K562 (cell line): Measurements from ENCODE around the gene CTXN1. TPM values are rescaled to one million over a fixed set of nuclear protein-coding genes. Genes with fewer than 3 reads are reported as not detected.

ENCODE experiments used
- ATAC-seq: fragments of 200-7000 bp; cut with Tn5 transposase; 3 replicates; pipeline ENCODE4 v1.9.1; 2020; ENCODE audit warnings: moderate library complexity
- BruUV-seq: library from RNA; stranded (reverse); fragments of 400-500 nt; replicated peaks from 2 replicates; lab custom pipeline; 2021; lab: Mats Ljungman, UMichigan
- CTCF ChIA-PET: fragments of 300-600 bp; formaldehyde crosslinking; extraction: SDS; loops from one replicate; lab custom pipeline; 2021; ENCODE audit warnings: low intra/inter-chr PET ratio; lab: Yijun Ruan, JAX
- POLR2A ChIA-PET: fragments of 300-600, 350-650 bp; sonication (Branson Sonifier 250); formaldehyde crosslinking; extraction: SDS; loops from one replicate; lab custom pipeline; 2021; ENCODE audit warnings: antibody characterized with exemption, inconsistent platforms; lab: Yijun Ruan, JAX
- DNase-seq, 4 experiments: peaks; one replicate each; pipeline versions ENCODE4 v3.0.0 to v3.0.0-alpha.2; 2011 to 2018; ENCODE audit warnings: low spot score in 3 of 4, mixed read lengths in 3 of 4; ENCODE audit errors: extremely low read depth in 1 of 4
- FAIRE-seq: peaks from 2 replicates; lab custom pipeline; 2011; peaks lifted over from hg19 to GRCh38; lab: Jason Lieb, UNC
- H2AFZ ChIP-seq: 2 replicates; pipeline ENCODE4 v1.6.0; 2011; ENCODE audit warnings: low read depth, low read length, control low read depth, inconsistent platforms
- H3K27ac ChIP-seq: fragments of 200-600 bp; 3 replicates; pipeline ENCODE4 v1.8.0; 2011; ENCODE audit warnings: low read depth, mild to moderate bottlenecking, control low read depth, inconsistent platforms, low read length, moderate library complexity, mixed read lengths; ENCODE audit errors: extremely low read depth
- H3K27me3 ChIP-seq, 2 experiments: fragments of 300-600 bp in 1 of 2; 2 replicates in 1 of 2; 3 replicates in 1 of 2; pipeline versions ENCODE4 v1.6.0 to v1.8.0; 2011; ENCODE audit warnings: inconsistent platforms in 2 of 2, low read length in 2 of 2, mild to moderate bottlenecking in 1 of 2, mixed read lengths in 1 of 2, moderate library complexity in 1 of 2; ENCODE audit not compliant: control insufficient read depth in 2 of 2, insufficient read depth in 2 of 2
- H3K36me3 ChIP-seq: fragments of 300-600 bp; 3 replicates; pipeline ENCODE4 v1.8.0; 2011; ENCODE audit warnings: mild to moderate bottlenecking, low read length, inconsistent platforms; ENCODE audit not compliant: control insufficient read depth, insufficient read depth
- H3K4me1 ChIP-seq, 2 experiments: fragments of 200-600 bp in 1 of 2; replicated peaks in 1 of 2; 2 replicates in 1 of 2; 3 replicates in 1 of 2; pipeline versions ENCODE4 v1.5.1 to v1.8.0; 2011; ENCODE audit warnings: inconsistent platforms in 2 of 2, low read length in 2 of 2, mild to moderate bottlenecking in 1 of 2, mixed read lengths in 1 of 2, moderate library complexity in 1 of 2; ENCODE audit not compliant: control insufficient read depth in 2 of 2, insufficient read depth in 2 of 2
- H3K4me2 ChIP-seq: 2 replicates; pipeline ENCODE4 v1.6.1; 2011; ENCODE audit warnings: low read length, control low read depth, inconsistent platforms, mixed read lengths; ENCODE audit not compliant: insufficient read depth
- H3K4me3 ChIP-seq: fragments of 200-600 bp; sonication (generic), shearing (Covaris generic); 2 replicates; pipeline ENCODE4 v1.5.1; 2016; ENCODE audit warnings: control low read depth, inconsistent platforms
- H3K79me2 ChIP-seq: fragments of 200-600 bp; 3 replicates; pipeline ENCODE4 v1.8.0; 2011; ENCODE audit warnings: low read length, inconsistent platforms; ENCODE audit not compliant: control insufficient read depth, insufficient read depth
- H3K9ac ChIP-seq, 2 experiments: 2 replicates each; pipeline versions ENCODE4 v1.6.0 to v1.6.1; 2011; ENCODE audit warnings: low read depth in 2 of 2, low read length in 2 of 2, control low read depth in 1 of 2, inconsistent platforms in 1 of 2, mild to moderate bottlenecking in 1 of 2, mixed read lengths in 1 of 2; ENCODE audit not compliant: insufficient read depth in 1 of 2
- H3K9me1 ChIP-seq: one replicate; pipeline ENCODE4 v1.6.0; 2011; ENCODE audit warnings: inconsistent platforms, mild to moderate bottlenecking, low read length, moderate library complexity; ENCODE audit not compliant: control insufficient read depth, insufficient read depth
- H3K9me3 ChIP-seq: replicated peaks from 2 replicates; pipeline ENCODE4 v1.5.1; 2011; ENCODE audit warnings: low read depth, low read length, inconsistent platforms; ENCODE audit not compliant: control insufficient read depth, insufficient read depth
- H4K20me1 ChIP-seq: replicated peaks from 2 replicates; pipeline ENCODE4 v1.6.1; 2011; ENCODE audit warnings: low read length, inconsistent platforms, mixed read lengths; ENCODE audit not compliant: control insufficient read depth, insufficient read depth
- NBN ChIP-seq: fragments of 450-650 bp; IDR thresholded peaks from 2 replicates; pipeline ENCODE4 v1.6.1; 2016; ENCODE audit warnings: low read depth, mild to moderate bottlenecking
- POLR2G ChIP-seq: fragments of 200-400 bp; formaldehyde crosslinking; IDR thresholded peaks from 2 replicates; pipeline ENCODE4 v1.6.1; 2017; ENCODE audit warnings: low read depth, mild to moderate bottlenecking, antibody characterized with exemption, low read length, moderate library complexity
- WGBS: fragments of 100-300 bp; shearing (Covaris generic); methylation state at CpG from one replicate; pipeline ENCODE4 v1.1.6; 2016; ENCODE audit warnings: low coverage, mixed read lengths; ENCODE audit not compliant: insufficient coverage; ENCODE audit errors: missing lambda C conversion rate; 5-methylcytosine and 5-hydroxymethylcytosine counted together
- in situ Hi-C: fragments of 300-500 bp; cut with MboI; formaldehyde crosslinking; loops from 4 replicates; pipeline ENCODE4 v1.15.0; 2018; ENCODE audit warnings: inconsistent platforms, mixed read lengths
- intact Hi-C: fragments of 100-400 bp; cut with micrococcal nuclease; formaldehyde crosslinking; loops from 2 replicates; pipeline ENCODE4 v1.14.2; 2022
- polyA plus RNA-seq, 8 experiments: library from polyadenylated mRNA; depleted of rRNA in 4 of 8; stranded (reverse) in 5 of 8; unstranded in 3 of 8; fragments of >200 nt; fragmentation: Nextera tagmentation in 2 of 8; fragmentation: Illumina TruSeq in 1 of 8; extraction: Ambion mirVana in 2 of 8; extraction: Trizol in 1 of 8; gene quantifications; 2 replicates each; pipeline versions ENCODE4 v1.2.1 to v1.2.3, GENCODE V29; 2011 to 2014; ENCODE audit warnings: inconsistent platforms in 1 of 8, missing spikeins in 1 of 8
- total RNA-seq, 7 experiments: library from RNA; depleted of rRNA in 6 of 7; stranded (reverse); fragments of >200 nt in 6 of 7; fragmentation: Illumina TruSeq in 2 of 7; extraction: Trizol in 2 of 7; gene quantifications; 2 replicates each; pipeline versions ENCODE4 v1.2.1 to v1.2.3, GENCODE V29; 2011 to 2021; ENCODE audit warnings: low replicate concordance in 1 of 7

CTXN1 gene
- total and polyA plus RNA-seq, 9 of the 15 experiments (the other 6 are each of a cell fraction or from before 2014, with no cell fraction given): 0.15 to 37.4 (median 1.8) TPM; not detected in 2

- peaks cover 14% of the 10 kb centered on the region for H3K79me2 ChIP-seq
- no peak for DNase-seq
- no peak overlapping the region for H3K4me3 ChIP-seq
- POLR2A ChIA-PET: interaction anchor here (0.5 to 1.4 kb wide), 3 partner anchors 22 to 40 kb away, joined by 3 to 8 read pairs (median 3); no protein-coding TSS in a partner anchor
- in situ Hi-C loops: loop anchor here (5.0 kb wide), 1 partner anchor 71 kb away; no protein-coding TSS in a partner anchor
- no peak overlapping the region for H2AFZ ChIP-seq
- 88% methylated on average over 6 of the region's 8 CpGs for WGBS
- peaks cover 19% of the 10 kb centered on the region; the same call in 1 of the 2 replicates for H4K20me1 ChIP-seq
- H3K4me2 ChIP-seq: no peak overlapping the region
- CTCF ChIA-PET: no interaction called here
- no peak for FAIRE-seq
- H3K27me3 ChIP-seq: no peaks in the 10 kb centered on the region
- peaks cover 20 to 84% of the 10 kb centered on the region in 2 experiments for H3K4me1 ChIP-seq
- H3K9ac ChIP-seq: no peak overlapping the region
- no TSS peak for BruUV-seq
- no peaks in the 10 kb centered on the region for H3K9me1 ChIP-seq
- TF ChIP-seq NBN (no peak), POLR2G (peak; percentile 7; the same call in 1 of the 2 replicates)
- no peak overlapping the region for H3K27ac ChIP-seq
- intact Hi-C loops: loop anchor here (5.0 kb wide), 1 partner anchor 51 kb away; the partner anchor contains the start of gene PRR36
- peaks cover 31% of the 10 kb centered on the region; the same call in 1 of the 3 replicates for H3K36me3 ChIP-seq
- no peak for ATAC-seq
- H3K9me3 ChIP-seq: no peaks in the 10 kb centered on the region
These were observed 3.1 kb downstream of the CTXN1 start for GRCh38 chr19:7922836-7923195.
